Stimulated activated CD8-positive, alpha-beta memory T cell treated with anti-CD3 and anti-CD28 coated beads, Interleukin-15, amount 100 ng/mL, for 24 hours (primary cell): ENCODE data around the gene PDE6H.

Experiments
- DNase-seq: peaks from one replicate; pipeline ENCODE4 v3.0.0-alpha.2; 2020; ENCODE audit warnings: low read depth

The PDE6H gene

GRCh38 chr12:14975457-14975856 lies 2.6 kb downstream of the PDE6H start:
- no peak for DNase-seq

- no peak for DNase-seq
Observed at GRCh38 chr12:14976658-14977057, 3.8 kb downstream of the PDE6H start.

- no peak for DNase-seq
Observed at GRCh38 chr12:14979468-14979867, 6.6 kb downstream of the PDE6H start.

DNA sequence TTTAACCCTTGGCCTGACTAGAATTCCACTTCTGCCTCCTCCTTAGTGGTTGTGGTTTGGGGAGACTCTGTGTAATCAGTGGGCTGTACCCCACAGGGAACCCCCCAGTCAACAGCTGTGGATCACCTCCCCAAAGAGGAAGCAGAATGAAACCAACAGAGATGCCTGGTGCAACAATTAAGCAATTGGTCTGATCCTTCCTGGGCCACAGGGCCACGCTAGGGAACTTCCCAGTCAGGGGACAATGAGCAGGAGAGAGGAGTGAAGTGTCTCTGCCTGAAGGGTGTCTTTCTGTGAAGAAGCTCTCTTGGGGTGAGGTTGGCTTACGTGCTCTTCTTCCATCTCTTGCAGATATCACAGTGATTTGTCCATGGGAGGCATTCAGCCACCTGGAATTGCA lies 8.2 kb downstream of the PDE6H start:
- no peak for DNase-seq

DNA sequence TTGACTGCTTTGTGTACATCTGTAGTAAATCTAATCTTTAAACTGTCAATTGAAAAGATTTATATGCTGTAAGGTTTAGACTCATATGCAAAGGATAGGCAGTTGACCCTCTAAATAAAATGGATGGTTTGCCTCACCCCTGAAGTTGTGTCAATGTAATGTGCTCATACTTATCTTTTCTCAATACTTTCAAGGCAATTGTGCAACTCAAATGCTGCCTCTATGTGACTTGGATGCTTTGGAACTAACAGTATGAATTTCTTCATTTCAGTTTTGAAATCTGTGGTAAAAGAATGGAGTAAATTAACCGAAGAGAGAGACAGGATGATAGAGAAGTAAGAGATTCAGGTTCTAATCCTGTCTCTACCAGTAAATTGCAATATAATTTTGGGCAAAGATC lies 9.7 kb downstream of the PDE6H start:
- DNase-seq, result no peak

DNA sequence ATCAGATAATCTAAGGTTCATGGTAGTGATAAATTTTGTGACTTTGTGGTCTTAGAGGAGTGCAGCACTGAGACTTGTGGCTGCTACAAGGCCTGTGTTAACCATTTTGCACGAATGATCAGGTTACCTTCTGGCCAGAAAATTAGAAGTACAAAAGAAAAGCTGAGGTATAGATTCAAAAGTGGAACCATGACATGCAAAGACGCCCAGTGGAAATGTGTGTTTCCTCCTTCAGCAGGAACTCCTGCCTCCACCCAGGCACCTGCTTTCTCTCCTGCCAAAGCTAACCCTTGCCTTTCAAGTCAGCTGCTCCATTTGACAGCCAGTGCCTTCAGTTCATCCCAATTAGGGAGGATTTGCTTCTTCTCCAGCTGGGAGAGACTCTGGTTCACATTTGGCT lies 10.1 kb downstream of the PDE6H start:
- no peak for DNase-seq

DNA sequence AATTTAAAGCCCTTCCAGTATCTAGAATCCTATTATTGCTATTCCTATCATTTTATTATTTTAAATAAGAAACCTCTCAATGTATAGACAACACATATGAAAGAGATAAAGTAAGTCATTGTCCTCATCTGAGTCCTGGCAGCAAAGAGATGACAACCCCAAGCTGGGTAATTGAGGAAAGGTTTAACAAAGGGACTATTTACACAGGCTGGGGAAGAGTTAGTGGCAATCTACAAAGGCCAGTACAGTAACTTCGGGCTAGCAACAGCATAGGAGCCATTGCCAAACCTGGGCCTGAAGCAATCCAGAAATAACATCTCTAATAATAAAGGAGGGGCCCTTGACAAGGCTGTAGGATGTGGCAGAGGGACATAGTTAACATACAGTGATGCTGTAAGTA lies 11.2 kb downstream of the PDE6H start:
- DNase-seq, result no peak

- no peak for DNase-seq
Observed at GRCh38 chr12:14984766-14985285, 12.0 kb downstream of the PDE6H start.

- no peak for DNase-seq
Observed at GRCh38 chr12:14986449-14986848, 13.6 kb downstream of the PDE6H start.

DNA sequence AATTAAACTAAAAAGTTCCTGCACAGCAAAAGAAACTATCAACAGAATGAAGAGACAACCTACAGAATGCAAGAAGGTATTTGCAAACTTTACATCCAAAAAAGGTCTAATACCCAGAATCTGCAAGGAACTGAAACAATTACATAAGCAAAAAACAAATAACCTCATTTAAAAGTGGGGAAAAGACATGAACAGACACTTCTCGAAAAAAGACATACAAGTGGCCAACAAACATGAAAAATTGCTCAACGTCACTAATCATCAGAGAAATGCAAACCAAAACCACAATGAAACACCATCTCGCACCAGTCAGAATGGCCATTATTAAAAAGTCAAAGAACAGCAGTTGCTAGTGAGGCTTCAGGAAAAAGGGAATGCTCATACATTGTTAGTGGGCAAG lies 15.2 kb downstream of the PDE6H start:
- no peak for DNase-seq

- DNase-seq, result no peak
Observed at GRCh38 chr12:14989790-14990189, 16.9 kb downstream of the PDE6H start.

- no peak for DNase-seq
Observed at GRCh38 chr12:14991069-14991468, 18.2 kb downstream of the PDE6H start.

GRCh38 chr12:14992673-14993072 lies 19.8 kb downstream of the PDE6H start:
- DNase-seq, result no peak

DNA sequence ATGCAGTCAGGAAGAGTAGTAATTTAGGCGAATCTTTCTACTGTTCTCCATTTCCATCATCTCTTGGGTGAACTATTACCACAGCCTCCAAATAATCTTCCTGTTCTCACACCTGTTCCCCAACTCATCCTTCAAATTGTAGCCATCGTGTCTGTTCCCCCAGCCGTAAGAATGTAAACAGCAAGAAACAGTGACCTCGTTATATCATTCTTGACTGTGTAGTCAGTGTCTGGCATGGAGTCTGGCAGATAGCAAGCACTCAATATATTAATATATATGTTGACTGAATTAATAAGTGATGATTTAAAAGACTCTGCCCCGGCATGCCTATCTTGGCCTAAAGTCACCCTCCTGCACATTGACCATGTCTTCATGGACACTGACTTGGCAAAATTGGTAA lies 20.3 kb downstream of the PDE6H start:
- DNase-seq, result no peak

DNA sequence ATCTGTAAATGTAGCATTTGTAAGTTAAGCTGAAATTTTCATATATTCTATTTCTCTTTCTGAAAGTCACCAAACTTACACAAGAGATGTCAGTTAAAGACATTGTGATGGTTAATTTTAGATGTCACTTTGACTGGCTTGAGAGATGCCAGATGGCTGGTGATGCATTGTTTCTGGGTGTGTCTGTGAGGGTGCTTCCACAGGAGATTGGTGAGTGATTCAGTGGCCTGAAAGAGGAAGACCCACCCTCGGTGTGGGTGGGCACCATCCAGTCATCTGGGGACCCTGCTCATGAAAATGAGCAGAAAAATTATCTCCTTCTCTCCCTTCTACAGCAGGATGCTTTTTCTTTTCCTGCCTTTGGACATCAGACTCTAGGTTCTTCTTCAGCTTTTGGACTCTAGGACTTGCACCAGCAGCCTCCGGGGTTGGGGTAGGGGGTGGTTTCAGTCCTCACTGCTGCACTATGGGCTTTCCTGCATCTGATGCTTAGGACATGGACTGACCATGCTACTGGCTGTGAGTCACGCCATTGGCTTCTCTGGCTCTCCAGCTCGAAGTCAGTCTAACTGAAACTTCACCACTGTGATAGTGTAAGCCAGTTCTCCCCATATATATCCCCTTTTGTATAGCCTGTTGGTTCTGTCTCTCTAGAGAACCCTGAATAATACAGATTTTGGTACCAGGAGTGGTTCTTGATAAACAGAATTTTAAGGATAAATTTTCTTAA lies 20.9 kb downstream of the PDE6H start:
- no peak for DNase-seq

- no peak for DNase-seq
Observed at GRCh38 chr12:14994610-14995009, 21.8 kb downstream of the PDE6H start.

DNA sequence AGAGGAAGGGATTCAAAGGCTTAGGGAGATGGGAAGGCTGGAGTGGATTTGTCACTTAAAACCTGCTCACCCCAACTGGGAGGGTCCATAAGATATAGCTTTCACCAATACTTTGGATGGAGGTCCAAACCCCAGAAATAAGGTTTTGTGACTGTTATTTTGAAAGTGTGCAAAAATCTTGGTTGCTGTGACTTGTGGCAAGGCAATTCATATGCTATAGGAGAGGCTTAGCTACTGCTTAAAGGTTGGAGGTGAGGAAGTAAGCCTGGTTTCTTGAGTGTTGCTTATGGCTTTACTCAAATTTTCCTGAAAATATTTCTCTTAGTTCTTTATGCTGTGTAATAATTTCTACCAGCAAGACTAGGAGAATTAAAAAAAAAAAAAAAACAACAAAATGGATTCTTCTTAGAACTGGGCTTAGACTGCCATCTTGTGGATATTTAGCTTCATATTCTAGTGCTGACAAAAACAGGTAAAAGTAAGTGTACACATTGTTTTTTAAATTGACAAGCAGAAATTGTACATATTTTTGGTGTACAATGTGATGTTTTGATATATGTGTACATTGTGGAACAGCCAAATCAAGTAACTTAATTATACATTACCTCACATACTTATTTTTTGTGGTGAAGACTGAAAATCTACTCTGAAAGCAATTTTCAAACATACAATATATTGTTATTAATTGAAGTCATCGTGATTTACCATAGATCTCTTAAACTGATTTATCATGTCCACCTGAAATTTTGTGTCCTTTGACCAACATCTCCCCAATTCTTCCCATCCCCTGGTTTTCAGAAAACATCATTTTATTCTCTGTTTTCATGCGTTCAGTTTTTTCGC lies 23.0 kb downstream of the PDE6H start:
- no peak for DNase-seq

DNA sequence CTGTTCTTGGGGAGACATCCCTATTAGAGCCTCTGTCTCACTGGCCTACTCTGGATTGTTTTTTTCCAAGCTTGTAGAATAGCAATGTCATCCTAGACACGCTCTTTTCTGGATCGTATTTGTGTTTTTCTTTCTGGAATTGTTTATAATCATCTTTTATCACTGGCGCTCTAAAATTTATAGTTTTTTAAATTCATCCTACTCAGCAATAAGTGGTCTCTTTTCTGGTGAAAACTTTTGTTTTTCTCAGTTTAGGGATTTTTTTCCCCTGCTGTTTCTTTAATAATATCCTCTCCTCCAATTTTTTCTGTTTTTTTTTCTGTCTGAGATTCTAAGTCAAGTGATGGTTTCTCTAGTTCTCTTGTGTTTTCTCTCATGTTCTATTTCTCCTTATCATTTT lies 25.2 kb downstream of the PDE6H start:
- no peak for DNase-seq

DNA sequence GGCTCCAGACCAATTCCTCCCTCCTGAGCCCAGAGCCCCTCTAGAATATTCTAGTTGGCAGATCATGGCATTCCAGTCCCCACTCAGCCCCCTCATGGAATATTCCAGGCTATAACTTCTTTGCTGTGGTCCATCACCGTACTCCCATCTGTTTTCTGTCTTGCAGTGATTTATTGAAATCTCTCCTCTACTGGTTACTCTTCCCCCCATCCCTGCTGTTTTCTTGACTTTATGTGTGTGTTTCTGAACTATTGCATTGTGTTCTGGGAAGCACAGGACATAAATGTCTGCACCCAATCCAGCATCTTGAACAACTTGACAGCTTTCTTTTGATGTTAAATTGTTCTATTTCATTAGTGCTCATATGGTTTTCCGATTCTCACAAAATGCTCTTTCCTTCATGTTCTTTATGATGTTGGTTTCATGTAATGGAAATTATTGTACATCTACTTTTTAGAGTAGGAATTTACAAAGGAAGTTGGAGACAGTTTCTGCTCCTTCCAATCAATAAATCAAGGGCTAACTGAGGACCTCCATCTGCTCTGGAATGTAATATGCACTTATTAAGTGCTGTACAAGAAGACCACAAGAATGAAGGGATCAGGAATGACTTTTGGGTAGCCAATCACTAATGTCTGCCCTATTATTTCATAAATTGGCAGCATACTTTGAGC lies 26.3 kb downstream of the PDE6H start:
- DNase-seq, result no peak

- DNase-seq, result no peak
Observed at GRCh38 chr12:14999695-15000365, 27.0 kb downstream of the PDE6H start.

DNA sequence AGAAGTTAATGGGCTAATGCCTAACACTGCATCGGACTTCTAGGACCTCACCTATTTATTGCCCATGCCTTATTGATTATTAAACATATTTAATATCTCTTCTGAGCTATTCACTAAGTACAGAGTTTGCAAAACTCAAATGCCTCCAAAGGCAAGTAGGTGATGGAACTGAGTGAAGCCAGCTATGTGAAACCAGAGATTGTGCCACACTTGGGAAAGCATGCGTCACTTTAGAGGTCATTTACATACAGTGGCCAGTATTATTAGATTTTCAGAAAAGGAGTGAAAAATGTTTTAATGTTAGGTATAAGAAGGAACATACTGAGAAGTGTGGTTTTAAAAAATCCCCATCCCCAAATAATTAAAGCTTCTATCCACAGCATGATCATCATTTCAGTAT lies 27.7 kb downstream of the PDE6H start:
- DNase-seq, result no peak

DNA sequence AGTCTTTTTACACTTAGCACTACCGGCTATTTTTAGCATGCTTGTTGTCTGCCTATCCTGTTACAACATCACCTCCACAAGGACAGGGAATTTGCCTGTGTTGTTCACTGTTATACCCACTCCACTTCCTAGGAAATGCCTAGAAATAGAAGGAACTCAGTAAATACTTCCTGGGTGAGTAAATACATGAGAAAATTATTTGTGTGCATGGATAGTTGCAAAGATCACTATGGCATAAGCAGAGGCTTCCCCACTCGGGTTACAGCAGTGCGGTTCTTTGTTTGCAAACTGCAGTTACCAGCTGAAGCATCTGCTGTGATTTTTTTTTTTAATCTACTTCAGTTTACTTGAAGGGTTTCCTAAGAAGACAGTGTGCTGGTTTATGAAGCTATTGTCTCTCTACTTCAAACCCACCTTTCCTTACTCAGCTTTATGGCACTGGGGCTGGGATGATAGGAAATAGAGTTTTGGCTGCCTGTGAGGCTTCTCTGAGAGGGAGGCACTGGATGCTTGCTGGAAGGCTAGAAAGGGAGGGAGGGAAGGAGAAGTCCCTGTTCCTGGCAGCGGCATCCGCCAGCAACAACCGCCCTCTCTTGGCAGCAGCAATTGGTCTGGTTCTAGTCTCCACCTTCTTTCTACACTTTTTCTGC lies 29.0 kb downstream of the PDE6H start:
- DNase-seq, result no peak
